GM23338 (cell line): ENCODE data around the gene BAAT. TPM values are rescaled to one million over a fixed set of nuclear protein-coding genes. Genes with fewer than 3 reads are reported as not detected.

Experiments used
- ATAC-seq: fragments of 200-7000 bp; cut with Tn5 transposase; 3 replicates; pipeline ENCODE4 v1.9.1; 2020
- DNase-seq: peaks from one replicate; pipeline ENCODE4 v3.0.0-alpha.2; 2015; ENCODE audit warnings: low spot score
- H2AFZ ChIP-seq: fragments of 200-600 bp; sonication (generic); 2 replicates; pipeline ENCODE4 v1.8.0; 2016; ENCODE audit warnings: antibody characterized with exemption, mild to moderate bottlenecking, moderate library complexity
- H3F3A ChIP-seq: fragments of 200-600 bp; sonication (generic); replicated peaks from 2 replicates; pipeline ENCODE4 v1.8.0; 2017; ENCODE audit warnings: antibody characterized with exemption, mixed run types, low read depth
- H3K27ac ChIP-seq: fragments of 200-600 bp; sonication (generic); 2 replicates; pipeline ENCODE4 v1.6.1; 2016; ENCODE audit warnings: low read depth
- H3K27me3 ChIP-seq: fragments of 200-600 bp; sonication (generic); 2 replicates; pipeline ENCODE4 v1.8.0; 2016; ENCODE audit warnings: mild to moderate bottlenecking, mixed run types, moderate library complexity; ENCODE audit not compliant: insufficient read depth
- H3K36me3 ChIP-seq: fragments of 200-600 bp; sonication (generic); 2 replicates; pipeline ENCODE4 v1.8.0; 2016; ENCODE audit warnings: mild to moderate bottlenecking; ENCODE audit not compliant: insufficient read depth
- H3K4me1 ChIP-seq: fragments of 200-600 bp; sonication (generic); 2 replicates; pipeline ENCODE4 v1.8.0; 2016; ENCODE audit warnings: mild to moderate bottlenecking, moderate library complexity; ENCODE audit not compliant: insufficient read depth
- H3K4me2 ChIP-seq: fragments of 200-600 bp; sonication (generic); 2 replicates; pipeline ENCODE4 v1.7.1; 2017; ENCODE audit warnings: mixed run types
- H3K4me3 ChIP-seq: fragments of 200-600 bp; sonication (generic); 2 replicates; pipeline ENCODE4 v1.6.1; 2016; ENCODE audit warnings: mixed run types
- H3K79me2 ChIP-seq: fragments of 200-600 bp; sonication (generic); replicated peaks from 2 replicates; pipeline ENCODE4 v1.8.0; 2017; ENCODE audit warnings: mild to moderate bottlenecking; ENCODE audit not compliant: insufficient read depth
- H3K9me2 ChIP-seq: fragments of 200-600 bp; sonication (generic); 2 replicates; pipeline ENCODE4 v1.8.0; 2017; ENCODE audit not compliant: insufficient read depth
- H4K20me1 ChIP-seq: fragments of 200-600 bp; sonication (generic); replicated peaks from 2 replicates; pipeline ENCODE4 v1.8.0; 2017; ENCODE audit warnings: mild to moderate bottlenecking; ENCODE audit not compliant: insufficient read depth
- H3K27ac Mint-ChIP-seq: 2 replicates; pipeline ENCODE4 v1.8.0; 2020; ENCODE audit warnings: inconsistent platforms, mild to moderate bottlenecking, moderate library complexity, mixed read lengths
- H3K27me3 Mint-ChIP-seq: 3 replicates; pipeline ENCODE4 v1.8.0; 2022; ENCODE audit warnings: low read depth, mild to moderate bottlenecking, moderate library complexity, mixed read lengths, inconsistent platforms; ENCODE audit not compliant: insufficient read depth, poor library complexity
- H3K36me3 Mint-ChIP-seq: 3 replicates; pipeline ENCODE4 v1.8.0; 2021; ENCODE audit warnings: low read depth, mild to moderate bottlenecking, inconsistent platforms, moderate library complexity, mixed read lengths
- H3K4me1 Mint-ChIP-seq: 3 replicates; pipeline ENCODE4 v1.8.0; 2020; ENCODE audit warnings: mild to moderate bottlenecking, inconsistent platforms, mixed read lengths
- H3K4me3 Mint-ChIP-seq: 3 replicates; pipeline ENCODE4 v1.8.0; 2021; ENCODE audit warnings: moderate library complexity, mild to moderate bottlenecking, inconsistent platforms, mixed read lengths
- H3K9me3 Mint-ChIP-seq: 3 replicates; pipeline ENCODE4 v1.8.0; 2020; ENCODE audit warnings: moderate library complexity, mild to moderate bottlenecking, inconsistent platforms, mixed read lengths
- CREB1 ChIP-seq: fragments of 250-450 bp; sonication (Bioruptor Pico); IDR thresholded peaks from 2 replicates; pipeline ENCODE4 v1.5.0; 2020; ENCODE audit warnings: low read depth, mild to moderate bottlenecking, moderate library complexity
- CTCF ChIP-seq, 2 experiments: fragments of 200-600 bp in 1 of 2; sonication (generic) in 1 of 2; conservative IDR thresholded peaks; 2 replicates each; pipeline versions ENCODE4 v1.5.1 to v1.6.1; 2016 to 2017; ENCODE audit warnings: antibody characterized with exemption in 2 of 2, low read depth in 2 of 2, mild to moderate bottlenecking in 2 of 2, moderate library complexity in 1 of 2
- EZH2 ChIP-seq: fragments of 200-600 bp; sonication (generic); IDR thresholded peaks from one replicate; pipeline ENCODE4 v1.8.0; 2017; ENCODE audit warnings: antibody characterized with exemption, mild to moderate bottlenecking, low read depth; ENCODE audit not compliant: unreplicated experiment
- EZH2phosphoT487 ChIP-seq: fragments of 200-600 bp; sonication (generic); IDR thresholded peaks from one replicate; pipeline ENCODE4 v1.8.1; 2018; ENCODE audit warnings: antibody characterized with exemption; ENCODE audit not compliant: unreplicated experiment
- JUNB ChIP-seq: IDR thresholded peaks from one replicate; pipeline ENCODE4 v1.6.1; 2016; ENCODE audit warnings: antibody characterized with exemption; ENCODE audit not compliant: unreplicated experiment
- NANOG ChIP-seq: IDR thresholded peaks from 2 replicates; pipeline ENCODE4 v1.6.1; 2016; ENCODE audit warnings: antibody characterized with exemption, borderline replicate concordance
- POLR2AphosphoS5 ChIP-seq: IDR thresholded peaks from 2 replicates; pipeline ENCODE4 v1.6.1; 2016; ENCODE audit warnings: antibody characterized with exemption, low read depth
- REST ChIP-seq: IDR thresholded peaks from one replicate; pipeline ENCODE4 v1.6.1; 2018; ENCODE audit warnings: antibody characterized with exemption; ENCODE audit not compliant: unreplicated experiment
- STAT1 ChIP-seq: IDR thresholded peaks from one replicate; pipeline ENCODE4 v1.6.1; 2016; ENCODE audit warnings: antibody characterized with exemption; ENCODE audit not compliant: unreplicated experiment
- ZNF114 ChIP-seq: fragments of 250-450 bp; sonication (Bioruptor Pico); IDR thresholded peaks from 2 replicates; pipeline ENCODE4 v1.5.0; 2020; ENCODE audit warnings: mild to moderate bottlenecking, moderate library complexity
- ZNF331 ChIP-seq: fragments of 250-450 bp; sonication (Bioruptor Pico); IDR thresholded peaks from 2 replicates; pipeline ENCODE4 v1.5.0; 2020; ENCODE audit warnings: low read depth, mild to moderate bottlenecking, moderate library complexity
- polyA plus RNA-seq: library from polyadenylated mRNA; unstranded; fragments of >200 nt; fragmentation: Nextera tagmentation; extraction: Ambion mirVana; gene quantifications from 2 replicates; pipeline ENCODE4 v1.2.1, GENCODE V29; 2016
- total RNA-seq: library from RNA; depleted of rRNA; stranded (reverse); fragments of >200 nt; shearing (Covaris generic); gene quantifications from 2 replicates; pipeline ENCODE4 v1.2.3, GENCODE V29; 2014
- TF ChIP-seq, protein P1 (sequence below): IDR thresholded peaks from 2 replicates; pipeline ENCODE4 v1.6.1; 2016; ENCODE audit warnings: antibody characterized with exemption

BAAT gene
- total and polyA plus RNA-seq, 2 experiments from 2014 or later = 0.08 to 0.14 TPM

DNA sequence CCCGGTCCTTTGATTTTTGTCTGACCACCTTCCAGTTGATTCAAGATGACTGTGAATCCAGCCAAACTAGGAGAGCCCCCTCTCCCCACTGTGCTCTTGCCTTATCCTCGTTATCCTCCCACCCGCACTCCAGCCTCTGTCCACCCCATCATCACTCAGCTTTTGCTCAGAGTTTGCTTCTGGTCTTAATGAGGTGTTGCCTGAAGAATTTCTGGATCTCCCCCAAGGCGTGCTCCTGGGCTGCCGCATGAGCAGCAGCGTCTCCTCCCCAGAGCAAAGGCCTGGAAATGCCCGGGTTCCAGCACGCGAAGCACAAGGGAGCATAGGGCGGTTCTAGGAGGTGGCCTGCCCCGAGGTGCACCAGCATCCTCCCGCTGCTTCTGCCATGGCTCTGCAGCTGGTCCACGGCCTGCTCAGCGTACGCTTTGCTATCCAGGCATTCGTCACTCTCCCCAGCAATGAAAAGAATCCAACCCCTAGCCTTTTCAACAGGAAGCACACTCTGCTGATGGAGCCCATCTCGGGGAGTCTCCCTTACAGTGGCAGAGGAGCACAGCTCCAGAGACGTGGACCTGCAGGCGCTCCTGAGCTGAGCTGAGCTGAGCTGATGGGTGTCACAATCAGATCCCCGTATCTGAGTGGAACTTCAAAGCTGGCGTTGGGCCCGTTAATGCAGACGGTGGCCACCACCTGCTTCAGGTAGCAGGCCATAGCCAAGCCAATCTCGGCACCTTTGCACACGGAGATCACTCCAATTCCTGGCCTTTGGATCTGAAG is 50.7 kb downstream of the BAAT start:
- no peak for DNase-seq
- H3K27ac Mint-ChIP-seq = no peak overlapping the region

GRCh38 chr9:101333490-101333889 is 51.3 kb downstream of the BAAT start:
- no peaks in the 10 kb centered on the region for H3K4me1 ChIP-seq
- H3K4me1 Mint-ChIP-seq = peaks cover 7% of the 10 kb centered on the region; the same call in 2 of the 3 replicates
- H3K27me3 ChIP-seq = no peaks in the 10 kb centered on the region
- no peaks in the 10 kb centered on the region for H4K20me1 ChIP-seq
- H3K4me3 ChIP-seq = no peak overlapping the region
- H3K36me3 Mint-ChIP-seq = no peaks in the 10 kb centered on the region
- no peaks in the 10 kb centered on the region for H3F3A ChIP-seq
- no peak for DNase-seq
- no peaks in the 10 kb centered on the region for H3K27me3 Mint-ChIP-seq
- no peak overlapping the region for H3K4me3 Mint-ChIP-seq
- no peaks in the 10 kb centered on the region for H3K79me2 ChIP-seq
- no peak overlapping the region for H2AFZ ChIP-seq
- no peak overlapping the region for H3K27ac Mint-ChIP-seq
- no peak for ATAC-seq
- no peaks in the 10 kb centered on the region for H3K9me3 Mint-ChIP-seq
- H3K36me3 ChIP-seq = no peaks in the 10 kb centered on the region
- no peak overlapping the region for H3K27ac ChIP-seq
- no peak overlapping the region for H3K4me2 ChIP-seq
- peaks cover 1% of the 10 kb centered on the region; the same call in 1 of the 2 replicates for H3K9me2 ChIP-seq
- TF ChIP-seq JUNB (no peak), EZH2 (no peak), NANOG (no peak), CREB1 (CRISPR knock-in tag) (no peak), CTCF (conservative IDR thresholded peaks at IDR 0.05; ENCODE audit: low read depth in 2 of 2) (no peak), REST (no peak), ZNF331 (CRISPR knock-in tag) (no peak), STAT1 (no peak)
- TF ChIP-seq, protein P1, sequence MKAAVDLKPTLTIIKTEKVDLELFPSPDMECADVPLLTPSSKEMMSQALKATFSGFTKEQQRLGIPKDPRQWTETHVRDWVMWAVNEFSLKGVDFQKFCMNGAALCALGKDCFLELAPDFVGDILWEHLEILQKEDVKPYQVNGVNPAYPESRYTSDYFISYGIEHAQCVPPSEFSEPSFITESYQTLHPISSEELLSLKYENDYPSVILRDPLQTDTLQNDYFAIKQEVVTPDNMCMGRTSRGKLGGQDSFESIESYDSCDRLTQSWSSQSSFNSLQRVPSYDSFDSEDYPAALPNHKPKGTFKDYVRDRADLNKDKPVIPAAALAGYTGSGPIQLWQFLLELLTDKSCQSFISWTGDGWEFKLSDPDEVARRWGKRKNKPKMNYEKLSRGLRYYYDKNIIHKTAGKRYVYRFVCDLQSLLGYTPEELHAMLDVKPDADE = no peak

More for the DNA sequence above, 50.7 kb downstream of the BAAT start:
- Histone ChIP-seq H3K27ac (no peak overlapping the region), H3K79me2 (no peaks in the 10 kb centered on the region), H3K36me3 (no peaks in the 10 kb centered on the region), H3F3A (no peaks in the 10 kb centered on the region), H3K27me3 (no peaks in the 10 kb centered on the region), H3K4me3 (no peak overlapping the region), H3K9me2 (peaks cover 7% of the 10 kb centered on the region), H4K20me1 (no peaks in the 10 kb centered on the region), H2AFZ (peak overlapping the region; percentile 56; the same call in 1 of the 2 replicates), H3K4me2 (no peak overlapping the region), H3K4me1 (no peaks in the 10 kb centered on the region)
- ATAC-seq = no peak
- no peaks in the 10 kb centered on the region for H3K9me3 Mint-ChIP-seq
- H3K4me1 Mint-ChIP-seq = peaks cover 7% of the 10 kb centered on the region; the same call in 2 of the 3 replicates
- TF ChIP-seq STAT1 = no peak
- TF ChIP-seq EZH2 = no peak
- no peak for TF ChIP-seq ZNF331 (CRISPR knock-in tag)
- TF ChIP-seq JUNB = no peak
- TF ChIP-seq NANOG = no peak
- no peak for TF ChIP-seq POLR2AphosphoS5
- TF ChIP-seq ZNF114 (CRISPR knock-in tag) = no peak
- TF ChIP-seq, protein P1 = no peak
- TF ChIP-seq EZH2phosphoT487 = no peak
- H3K27me3 Mint-ChIP-seq = no peaks in the 10 kb centered on the region
- no peaks in the 10 kb centered on the region for H3K36me3 Mint-ChIP-seq
- H3K4me3 Mint-ChIP-seq = no peak overlapping the region
